Gastroesophageal sphincter (tissue), 3 donors: ENCODE results near the gene MZB1.

Source experiments
- CTCF ChIP-seq, 4 experiments: fragments of 200-600 bp in 2 of 4; fragments of 450-650 bp in 2 of 4; sonication (generic) in 1 of 4; IDR thresholded peaks; one replicate each; pipeline ENCODE4 v1.5.1; 2017 to 2019; ENCODE audit warnings: antibody characterized with exemption in 4 of 4, mild to moderate bottlenecking in 2 of 4, moderate library complexity in 2 of 4
- POLR2AphosphoS5 ChIP-seq: sonication (generic); formaldehyde crosslinking; IDR thresholded peaks from one replicate; pipeline ENCODE4 v1.6.1; 2017; ENCODE audit warnings: antibody characterized with exemption

- no peak for TF ChIP-seq POLR2AphosphoS5
- no peak for TF ChIP-seq CTCF (IDR thresholded peaks at IDR 0.05)
Measured at GRCh38 chr5:139414581-139415130, 24.9 kb upstream of the MZB1 start.
